Measurements from ENCODE around the gene MYL2. TPM values are rescaled to one million over a fixed set of nuclear protein-coding genes. Genes with fewer than 3 reads are reported as not detected.

Gene MYL2
- total RNA-seq, 2 experiments from 2014 or later: not detected

DNA sequence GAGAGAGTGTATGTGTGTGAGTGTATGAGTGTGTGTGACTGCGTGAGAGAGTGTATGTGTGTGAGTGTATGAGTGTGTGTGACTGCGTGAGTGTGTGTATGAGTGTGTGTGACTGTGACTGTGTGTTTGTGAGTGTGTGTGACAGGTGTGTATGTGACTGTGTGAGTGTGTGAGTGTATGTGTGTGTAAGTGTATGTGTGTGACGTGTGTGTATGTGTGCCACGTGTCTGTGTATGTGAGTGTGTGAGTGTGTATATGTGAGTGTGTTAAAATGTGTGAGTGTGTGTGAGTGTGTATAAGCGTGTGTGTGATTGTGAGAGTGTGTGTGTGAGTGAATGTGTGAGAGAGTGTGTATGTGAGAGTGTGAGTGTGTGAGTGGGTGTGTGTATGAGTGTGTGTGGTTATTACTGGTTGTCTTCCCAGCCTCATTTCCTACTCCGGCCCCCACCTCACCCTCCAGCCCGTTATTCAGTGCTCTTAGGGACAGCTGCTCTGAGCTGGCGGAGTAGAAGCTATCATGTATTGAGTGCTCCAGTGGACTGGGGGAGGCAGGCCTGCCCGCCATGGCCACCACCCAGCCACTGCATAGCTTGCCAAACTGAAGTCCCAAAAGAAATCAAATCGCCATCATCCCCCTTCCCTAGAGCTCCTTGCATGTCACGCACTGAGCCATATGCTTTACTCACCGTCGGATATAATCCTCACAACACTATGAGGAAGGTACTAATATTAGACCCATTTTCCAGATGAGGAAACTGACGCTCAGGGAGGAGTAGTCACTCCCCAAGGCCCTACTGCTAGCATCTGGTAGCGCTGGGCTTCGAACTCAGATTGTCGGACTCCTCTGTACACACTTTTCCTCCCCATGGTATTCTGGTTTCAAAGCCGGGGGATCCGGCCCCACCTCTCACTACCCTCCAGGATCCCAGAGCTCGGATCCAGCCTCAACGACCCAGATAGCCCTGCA is 10.3 kb upstream of the MYL2 start:
- no peak for ATAC-seq (ENCODE audit: poor library complexity)
- H3K4me3 Mint-ChIP-seq: no peak overlapping the region
- H3K4me1 Mint-ChIP-seq (ENCODE audit: low read depth): no peaks in the 10 kb centered on the region
- no peak overlapping the region for H3K27ac Mint-ChIP-seq
- H3K4me1 ChIP-seq (ENCODE audit: insufficient read depth, low read length): no peaks in the 10 kb centered on the region
- intact Hi-C loops (cut with DNase I, micrococcal nuclease): loop anchor here in 1 of 2 experiments (10.0 kb wide), 1 partner anchor 244 kb away; no protein-coding TSS in a partner anchor
- ChIA-PET POLR2A (no interaction called here), CTCF (no interaction called here)
- no peak overlapping the region for H3K4me3 ChIP-seq (ENCODE audit: low read length)
- H3K27me3 Mint-ChIP-seq: peaks cover 22% of the 10 kb centered on the region
- no peak for DNase-seq
- H3K9me3 Mint-ChIP-seq: no peaks in the 10 kb centered on the region
- H3K36me3 Mint-ChIP-seq (ENCODE audit: low read depth): no peaks in the 10 kb centered on the region
- peaks cover 0 to 5% of the 10 kb centered on the region in 2 experiments for H3K9me3 ChIP-seq (ENCODE audit: control insufficient read depth in 1 of 2, insufficient read depth in 1 of 2, low read length in 2 of 2)
- H3K27ac ChIP-seq (ENCODE audit: low read depth in 1 of 2, low read length in 2 of 2): no peak overlapping the region
- H3K36me3 ChIP-seq (ENCODE audit: insufficient read depth, low read length): no peaks in the 10 kb centered on the region
- no peaks in the 10 kb centered on the region for H3K27me3 ChIP-seq (ENCODE audit: control insufficient read depth in 1 of 2, insufficient read depth in 2 of 2, low read length in 2 of 2)
- TF ChIP-seq CTCF (IDR thresholded peaks at IDR 0.05): no peak

- TF ChIP-seq CTCF (IDR thresholded peaks at IDR 0.05): no peak
- POLR2A ChIA-PET: no interaction called here
- no peak overlapping the region for H3K4me3 Mint-ChIP-seq
- H3K4me1 Mint-ChIP-seq (ENCODE audit: low read depth): no peaks in the 10 kb centered on the region
- H3K27me3 ChIP-seq (ENCODE audit: control insufficient read depth in 1 of 2, insufficient read depth in 2 of 2, low read length in 2 of 2): no peaks in the 10 kb centered on the region
- intact Hi-C loops (cut with DNase I, micrococcal nuclease): loop anchor here in 1 of 2 experiments (10.0 kb wide), 1 partner anchor 245 kb away; no protein-coding TSS in a partner anchor
- no peaks in the 10 kb centered on the region for H3K36me3 Mint-ChIP-seq (ENCODE audit: low read depth)
- DNase-seq: no peak
- peaks cover 19% of the 10 kb centered on the region for H3K27me3 Mint-ChIP-seq
- H3K9me3 Mint-ChIP-seq: no peaks in the 10 kb centered on the region
- no peak overlapping the region for H3K27ac Mint-ChIP-seq
- ATAC-seq (ENCODE audit: poor library complexity): no peak
- no peaks in the 10 kb centered on the region for H3K36me3 ChIP-seq (ENCODE audit: insufficient read depth, low read length)
- peaks cover 0 to 5% of the 10 kb centered on the region in 2 experiments for H3K9me3 ChIP-seq (ENCODE audit: control insufficient read depth in 1 of 2, insufficient read depth in 1 of 2, low read length in 2 of 2)
- no peak overlapping the region for H3K27ac ChIP-seq (ENCODE audit: low read depth in 1 of 2, low read length in 2 of 2)
- no peak overlapping the region for H3K4me3 ChIP-seq (ENCODE audit: low read length)
- CTCF ChIA-PET: no interaction called here
- H3K4me1 ChIP-seq (ENCODE audit: insufficient read depth, low read length): no peaks in the 10 kb centered on the region
These were observed 9.4 kb upstream of the MYL2 start for GRCh38 chr12:110929818-110930217.

DNA sequence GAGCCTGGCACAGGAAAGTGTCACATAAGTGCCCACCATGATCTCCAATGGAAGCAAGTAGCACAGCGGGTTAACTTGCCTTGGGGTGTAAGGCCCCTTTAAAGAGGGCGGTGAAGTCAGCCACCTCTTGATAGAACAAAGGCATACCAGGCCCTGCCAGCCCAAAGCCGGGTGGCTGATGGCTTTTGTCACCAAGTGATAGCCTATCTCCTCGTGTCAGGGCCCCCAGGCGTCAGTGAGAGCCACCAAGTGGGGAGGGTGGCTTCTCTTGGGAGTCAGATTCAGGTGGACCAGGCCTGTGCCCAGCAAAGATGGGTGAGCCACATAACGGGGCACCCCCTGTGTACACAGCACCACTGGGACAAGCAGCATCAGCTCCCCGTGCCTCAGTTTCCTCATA is 8.3 kb upstream of the MYL2 start:
- H3K27me3 Mint-ChIP-seq: peaks cover 9% of the 10 kb centered on the region
- DNase-seq (no peak), ATAC-seq (ENCODE audit: poor library complexity) (no peak)
- ChIA-PET CTCF (no interaction called here), POLR2A (no interaction called here)
- Histone ChIP-seq H3K4me1 (ENCODE audit: insufficient read depth, low read length) (no peaks in the 10 kb centered on the region), H3K9me3 (ENCODE audit: control insufficient read depth in 1 of 2, insufficient read depth in 1 of 2, low read length in 2 of 2) (peaks cover 0 to 3% of the 10 kb centered on the region in 2 experiments), H3K4me3 (ENCODE audit: low read length) (no peak overlapping the region), H3K27ac (ENCODE audit: low read depth in 1 of 2, low read length in 2 of 2) (no peak overlapping the region), H3K27me3 (ENCODE audit: control insufficient read depth in 1 of 2, insufficient read depth in 2 of 2, low read length in 2 of 2) (no peaks in the 10 kb centered on the region), H3K36me3 (ENCODE audit: insufficient read depth, low read length) (no peaks in the 10 kb centered on the region)
- no peaks in the 10 kb centered on the region for H3K36me3 Mint-ChIP-seq (ENCODE audit: low read depth)
- no peaks in the 10 kb centered on the region for H3K4me1 Mint-ChIP-seq (ENCODE audit: low read depth)
- no peak overlapping the region for H3K4me3 Mint-ChIP-seq
- TF ChIP-seq CTCF (IDR thresholded peaks at IDR 0.05): no peak
- intact Hi-C loops (cut with DNase I, micrococcal nuclease): no loop called here
- H3K9me3 Mint-ChIP-seq: no peaks in the 10 kb centered on the region
- H3K27ac Mint-ChIP-seq: no peak overlapping the region
